ENCODE measurements around the gene PIGC.

DNA sequence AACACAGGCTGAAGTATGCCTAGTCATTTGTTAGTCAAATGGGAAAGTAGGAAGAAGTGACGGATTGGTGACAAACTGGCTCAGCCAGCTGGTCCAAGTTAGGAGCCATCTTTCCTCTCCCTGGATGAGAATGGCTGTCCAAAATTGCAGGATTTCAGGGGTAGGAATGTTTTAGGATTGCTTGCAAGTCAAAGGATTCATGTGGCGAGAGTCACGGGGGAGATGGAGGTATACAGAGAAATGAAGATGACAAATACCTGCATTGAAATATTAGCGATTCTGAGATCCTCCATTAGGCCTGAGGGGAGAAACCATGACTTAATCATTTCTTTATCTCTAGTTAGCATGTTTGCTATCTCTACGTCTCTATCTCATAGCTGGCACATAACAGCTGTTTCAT lies 41.8 kb upstream of the PIGC start:
- TF ChIP-seq POLR2A (IDR thresholded peaks at IDR 0.05), result no peak
- TF ChIP-seq, protein P1, sequence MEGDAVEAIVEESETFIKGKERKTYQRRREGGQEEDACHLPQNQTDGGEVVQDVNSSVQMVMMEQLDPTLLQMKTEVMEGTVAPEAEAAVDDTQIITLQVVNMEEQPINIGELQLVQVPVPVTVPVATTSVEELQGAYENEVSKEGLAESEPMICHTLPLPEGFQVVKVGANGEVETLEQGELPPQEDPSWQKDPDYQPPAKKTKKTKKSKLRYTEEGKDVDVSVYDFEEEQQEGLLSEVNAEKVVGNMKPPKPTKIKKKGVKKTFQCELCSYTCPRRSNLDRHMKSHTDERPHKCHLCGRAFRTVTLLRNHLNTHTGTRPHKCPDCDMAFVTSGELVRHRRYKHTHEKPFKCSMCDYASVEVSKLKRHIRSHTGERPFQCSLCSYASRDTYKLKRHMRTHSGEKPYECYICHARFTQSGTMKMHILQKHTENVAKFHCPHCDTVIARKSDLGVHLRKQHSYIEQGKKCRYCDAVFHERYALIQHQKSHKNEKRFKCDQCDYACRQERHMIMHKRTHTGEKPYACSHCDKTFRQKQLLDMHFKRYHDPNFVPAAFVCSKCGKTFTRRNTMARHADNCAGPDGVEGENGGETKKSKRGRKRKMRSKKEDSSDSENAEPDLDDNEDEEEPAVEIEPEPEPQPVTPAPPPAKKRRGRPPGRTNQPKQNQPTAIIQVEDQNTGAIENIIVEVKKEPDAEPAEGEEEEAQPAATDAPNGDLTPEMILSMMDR (IDR thresholded peaks at IDR 0.05), result no peak

Measured in thyroid gland (tissue), 4 donors.